CD4-positive, alpha-beta T cell treated with Interleukin-2 at 100 ng/mL for 4 hours (primary cell): ENCODE results near the gene RPP21.
A peak's percentile ranks its signal among the peaks of the same experiment; 100 is the strongest.

Source experiments
- DNase-seq: peaks from one replicate; pipeline ENCODE4 v3.0.0-alpha.2; 2020; ENCODE audit warnings: low spot score

RPP21 gene

GRCh38 chr6:30344868-30345671, at the start of gene RPP21:
Gene RPP21, plus strand, starts transcription at chr6:30345156. Its CDS starts 16 bp downstream, at chr6:30345172.
- peak; percentile 84 for DNase-seq

DNA sequence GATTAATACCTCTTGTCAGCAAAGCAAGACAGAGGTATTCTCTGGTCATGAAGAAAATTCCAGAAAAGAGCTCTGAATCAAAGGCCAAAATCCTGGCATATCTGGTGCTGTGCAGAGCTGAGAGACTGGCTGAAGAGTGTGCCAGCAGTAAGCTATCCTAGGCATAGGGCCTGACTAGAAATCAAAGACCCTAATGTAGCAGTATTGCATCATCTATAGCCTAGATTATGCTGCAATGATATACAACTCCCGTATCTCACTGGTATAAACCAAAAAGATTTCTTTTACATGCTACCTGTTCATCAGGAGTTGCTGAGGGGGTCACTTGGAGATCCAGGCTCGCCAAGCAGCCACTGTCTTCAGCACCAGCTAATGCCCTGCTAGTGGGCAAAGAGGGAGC, 49.1 kb upstream of the RPP21 start:
- no peak for DNase-seq

GRCh38 chr6:30304002-30304401, 41.0 kb upstream of the RPP21 start:
- DNase-seq: no peak

DNA sequence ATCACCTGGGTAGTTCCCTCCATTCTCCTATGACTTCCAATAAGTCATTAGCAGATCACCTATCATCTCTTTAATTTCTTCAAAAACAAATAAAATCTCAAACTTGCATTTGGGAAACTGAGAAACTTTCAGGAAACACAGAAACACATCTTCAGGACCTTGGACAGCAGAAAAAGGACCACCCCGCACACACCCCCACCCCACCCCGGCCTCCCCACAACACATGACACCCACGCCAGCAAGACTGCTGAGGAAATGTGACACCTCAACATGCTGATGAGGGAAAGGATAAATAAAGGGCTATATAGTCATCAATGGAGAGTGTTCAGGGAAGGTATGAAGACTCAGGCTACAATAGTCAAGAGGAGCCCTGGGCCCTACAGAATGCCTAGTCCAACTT, 33.9 kb upstream of the RPP21 start:
- no peak for DNase-seq

- DNase-seq: no peak
These were observed 33.3 kb upstream of the RPP21 start for GRCh38 chr6:30311671-30312070.

GRCh38 chr6:30312266-30312665, 32.7 kb upstream of the RPP21 start:
- no peak for DNase-seq

DNA sequence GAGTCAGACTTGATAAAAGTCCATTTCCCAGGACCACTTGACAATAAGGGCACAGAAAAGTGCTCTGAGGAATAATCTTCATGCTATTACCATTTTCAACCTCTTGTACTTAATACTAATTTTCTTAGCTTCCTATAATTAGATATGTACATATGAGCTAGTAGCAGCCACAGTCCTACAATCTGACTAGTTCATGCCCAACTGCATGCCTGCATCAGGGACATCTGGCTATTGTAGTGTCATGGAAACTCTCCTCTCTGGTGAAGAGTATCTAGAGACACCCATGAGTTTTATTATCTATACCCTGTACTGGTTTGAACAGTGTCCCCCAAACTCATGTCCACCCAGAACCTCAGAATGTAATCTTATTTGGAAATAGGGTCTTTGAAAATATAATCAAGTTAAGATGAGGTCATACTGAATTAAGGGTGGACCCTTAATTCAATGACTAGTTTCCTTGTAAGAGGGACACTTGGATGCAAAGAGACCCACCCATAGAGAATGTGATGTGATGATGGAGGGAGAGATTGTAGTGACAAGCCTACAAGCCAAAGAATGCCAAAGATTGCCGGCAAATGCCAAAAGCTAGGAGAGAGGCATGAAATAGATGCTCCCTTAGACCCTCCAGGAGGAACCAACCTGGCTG, 32.2 kb upstream of the RPP21 start:
- DNase-seq: no peak

GRCh38 chr6:30315156-30315555, 29.8 kb upstream of the RPP21 start:
- DNase-seq: no peak

DNA sequence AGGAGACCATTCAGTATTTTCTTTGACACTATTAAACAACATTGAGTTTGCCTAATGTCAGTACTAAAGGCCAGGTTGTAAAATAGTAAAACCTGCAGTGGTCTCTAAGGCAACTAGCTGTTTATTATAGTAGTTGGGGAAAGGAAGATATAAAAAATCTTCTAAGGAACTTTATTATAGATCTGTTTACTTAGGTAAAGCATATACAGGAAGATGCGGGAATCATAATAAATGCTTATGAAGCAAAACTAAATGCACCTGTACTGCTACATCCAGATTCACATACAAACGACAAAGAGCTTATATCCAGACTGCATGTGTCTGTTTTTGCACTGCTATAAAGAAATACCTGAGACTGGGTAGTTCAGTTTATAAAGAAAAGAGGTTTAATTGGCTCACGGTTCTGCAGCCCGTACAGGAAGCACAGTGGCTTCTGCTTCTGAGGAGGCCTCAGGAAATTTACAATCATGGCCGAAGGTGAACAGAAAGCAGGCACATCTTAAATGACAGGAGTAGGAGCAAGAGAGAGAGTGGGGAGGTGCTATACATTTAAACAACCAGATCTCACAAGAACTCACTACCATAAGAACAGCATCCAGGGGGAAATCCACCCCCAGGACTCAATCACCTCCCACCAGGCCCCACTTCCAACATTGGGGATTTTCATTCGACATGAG, 26.9 kb upstream of the RPP21 start:
- DNase-seq: no peak

- DNase-seq: no peak
These were observed 25.7 kb upstream of the RPP21 start for GRCh38 chr6:30319146-30319835.

- DNase-seq: no peak
These were observed 23.1 kb upstream of the RPP21 start for GRCh38 chr6:30321692-30322388.

DNA sequence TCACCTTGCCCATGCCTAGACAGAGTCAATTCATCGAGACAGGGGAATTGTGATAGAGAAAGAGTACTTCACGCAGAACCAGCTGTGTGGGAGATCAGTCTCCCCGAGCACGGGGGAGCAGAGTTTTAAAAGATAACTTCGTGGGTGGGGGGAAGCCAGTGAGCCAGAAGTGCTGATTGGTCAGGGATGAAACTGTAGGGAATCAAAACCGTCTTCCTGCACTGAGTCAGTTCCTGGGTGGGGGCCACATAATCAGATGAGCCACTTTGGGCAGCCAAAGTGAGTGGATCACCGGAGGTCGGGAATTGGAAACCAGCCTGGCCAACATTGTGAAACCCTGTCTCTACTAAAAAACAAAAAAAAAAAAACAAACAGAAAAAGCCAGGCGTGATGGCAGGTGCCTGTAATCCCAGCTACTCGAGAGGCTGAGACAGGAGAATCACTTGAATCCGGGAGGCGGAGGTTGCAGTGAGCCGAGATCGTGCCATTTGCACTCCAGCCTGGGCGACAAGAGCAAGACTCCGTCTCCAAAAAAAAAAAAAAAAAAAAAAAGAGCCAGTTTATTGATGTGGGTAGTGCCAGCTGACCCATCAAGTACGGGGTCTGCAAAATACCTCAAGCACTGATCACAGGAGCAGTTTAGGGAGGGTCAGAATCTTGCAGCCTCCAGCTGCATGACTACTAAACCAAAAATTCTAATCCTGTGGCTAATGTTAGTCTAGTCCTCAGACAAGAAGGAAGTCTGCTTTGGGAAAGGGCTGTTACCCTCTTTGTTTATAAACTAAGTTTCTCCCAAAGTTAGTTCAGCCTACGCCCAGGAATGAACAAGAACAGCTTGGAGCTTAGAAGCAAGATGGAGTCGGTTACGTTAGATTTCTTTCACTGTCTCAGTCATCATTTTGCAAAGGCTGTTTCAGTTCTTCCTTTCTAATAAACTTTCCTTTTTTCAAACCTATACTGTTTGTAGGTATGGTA, 22.1 kb upstream of the RPP21 start:
- no peak for DNase-seq

GRCh38 chr6:30323806-30324205, 21.1 kb upstream of the RPP21 start:
- peak; percentile 26 for DNase-seq

DNA sequence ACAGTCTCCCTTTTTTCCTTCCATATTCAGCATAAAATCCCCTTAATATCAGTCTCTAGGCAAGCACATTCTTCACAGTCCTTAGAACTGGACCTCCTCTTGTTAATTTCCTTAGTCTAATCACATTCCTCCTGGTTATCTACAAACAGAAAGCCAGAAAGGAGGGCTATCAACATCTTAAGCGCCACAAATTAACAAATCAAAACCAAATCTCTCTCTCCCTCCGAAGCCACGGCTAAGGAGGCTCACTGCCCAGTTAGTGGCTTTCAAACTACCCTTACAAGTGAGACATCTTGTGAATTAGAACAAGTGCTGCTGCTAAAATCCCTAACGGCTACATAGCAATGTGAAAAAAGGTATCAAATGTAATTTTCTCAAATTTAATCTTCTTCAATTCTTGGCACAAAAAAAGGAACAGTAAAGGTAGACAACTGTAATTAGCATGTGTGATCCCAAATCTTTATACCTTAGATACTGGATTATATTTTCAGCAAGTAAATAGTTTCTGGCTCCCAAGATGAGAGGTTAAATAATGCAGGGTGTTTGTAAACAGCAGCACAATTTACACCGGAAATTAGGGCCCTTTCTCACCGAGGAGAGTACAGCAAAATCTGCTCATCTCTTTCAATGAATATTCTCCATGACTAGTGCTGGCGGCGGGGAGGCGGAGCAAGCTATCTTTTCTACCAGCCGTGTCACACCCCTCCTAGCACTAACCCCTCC, 19.6 kb upstream of the RPP21 start:
- peak; percentile 82 for DNase-seq

GRCh38 chr6:30325873-30326525, 19.0 kb upstream of the RPP21 start:
- DNase-seq: peak; percentile 72

GRCh38 chr6:30326526-30327231, 18.3 kb upstream of the RPP21 start, which contains the start of gene TRIM39:
Gene TRIM39, plus strand, starts transcription at chr6:30326927. Its CDS starts 2,391 bp downstream, at chr6:30329318.
- DNase-seq: peak; percentile 81

GRCh38 chr6:30327232-30327746, 17.7 kb upstream of the RPP21 start:
- no peak for DNase-seq

DNA sequence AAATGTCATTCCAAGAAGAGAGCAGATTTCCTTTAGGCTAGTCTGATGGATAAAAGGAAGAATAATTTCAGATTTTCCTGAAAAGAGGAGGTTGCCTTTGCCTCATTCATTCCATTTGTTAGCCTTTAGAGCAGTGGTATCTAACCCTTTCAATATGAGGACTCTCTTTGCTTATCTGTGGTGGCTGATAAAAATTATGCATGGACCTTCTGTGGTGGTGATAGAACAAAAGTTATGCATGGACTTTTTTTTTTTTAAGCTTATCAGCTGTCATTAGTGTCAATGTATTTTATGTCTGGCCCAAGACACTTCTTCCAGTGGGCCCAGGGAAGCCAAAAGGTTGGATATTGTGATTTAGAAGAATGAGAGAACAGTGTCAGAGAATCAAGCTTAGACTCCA, 16.6 kb upstream of the RPP21 start:
- no peak for DNase-seq
